ENCODE data around the gene ELP1.
A peak's percentile ranks its signal among the peaks of the same experiment; 100 is the strongest.

Gene ELP1

DNA sequence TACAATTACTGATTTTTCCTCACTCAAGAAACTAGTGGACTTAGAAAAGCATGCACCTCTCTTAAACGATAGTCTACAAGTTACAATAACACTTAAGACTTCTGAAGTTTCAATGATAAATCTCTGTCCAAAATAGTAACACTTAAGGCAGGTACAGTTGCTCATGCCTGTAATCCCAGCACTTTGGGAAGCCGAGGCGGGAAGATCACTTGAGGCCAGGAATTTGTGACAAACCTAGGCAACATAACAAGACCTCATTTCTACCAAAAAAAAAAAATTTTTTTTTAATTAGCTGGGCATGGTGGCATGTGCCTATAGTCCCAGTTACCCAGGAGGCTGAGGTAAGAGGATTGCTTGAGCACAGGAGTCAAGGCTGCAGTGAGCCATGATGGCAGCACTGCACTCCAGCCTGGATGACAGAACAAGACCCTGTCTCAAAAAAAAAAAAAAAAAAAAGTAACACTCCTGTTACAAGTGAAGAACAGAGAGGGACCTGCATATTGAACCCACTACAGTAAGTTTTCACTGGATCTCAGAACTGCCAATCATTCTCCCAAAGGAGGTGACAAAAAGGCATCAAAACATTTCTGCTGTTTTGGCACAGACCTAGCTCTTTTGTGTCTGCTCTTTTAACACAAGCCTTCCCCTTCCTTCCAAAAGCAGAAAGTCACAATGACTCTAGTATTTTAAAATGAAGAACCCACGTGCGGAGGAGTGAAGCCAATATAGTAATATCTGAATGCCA lies 3.8 kb upstream of the ELP1 start:
- ChIA-PET CTCF (no interaction called here), POLR2A (no interaction called here)
- no peak overlapping the region for H3K4me3 ChIP-seq (ENCODE audit: low read depth, low read length)
- TF ChIP-seq ZNF521 (tag by site-specific recombination; IDR thresholded peaks at IDR 0.05), result no peak
- TF ChIP-seq ZNF174 (tag by site-specific recombination; IDR thresholded peaks at IDR 0.05), result no peak
- no peak for TF ChIP-seq ZNF658 (tag by site-specific recombination; IDR thresholded peaks at IDR 0.05)
- TF ChIP-seq ZNF830 (tag by site-specific recombination; IDR thresholded peaks at IDR 0.05; ENCODE audit: low read depth), result no peak
- no peak for TF ChIP-seq ZNF223 (tag by site-specific recombination; IDR thresholded peaks at IDR 0.05)
- TF ChIP-seq, protein P1, sequence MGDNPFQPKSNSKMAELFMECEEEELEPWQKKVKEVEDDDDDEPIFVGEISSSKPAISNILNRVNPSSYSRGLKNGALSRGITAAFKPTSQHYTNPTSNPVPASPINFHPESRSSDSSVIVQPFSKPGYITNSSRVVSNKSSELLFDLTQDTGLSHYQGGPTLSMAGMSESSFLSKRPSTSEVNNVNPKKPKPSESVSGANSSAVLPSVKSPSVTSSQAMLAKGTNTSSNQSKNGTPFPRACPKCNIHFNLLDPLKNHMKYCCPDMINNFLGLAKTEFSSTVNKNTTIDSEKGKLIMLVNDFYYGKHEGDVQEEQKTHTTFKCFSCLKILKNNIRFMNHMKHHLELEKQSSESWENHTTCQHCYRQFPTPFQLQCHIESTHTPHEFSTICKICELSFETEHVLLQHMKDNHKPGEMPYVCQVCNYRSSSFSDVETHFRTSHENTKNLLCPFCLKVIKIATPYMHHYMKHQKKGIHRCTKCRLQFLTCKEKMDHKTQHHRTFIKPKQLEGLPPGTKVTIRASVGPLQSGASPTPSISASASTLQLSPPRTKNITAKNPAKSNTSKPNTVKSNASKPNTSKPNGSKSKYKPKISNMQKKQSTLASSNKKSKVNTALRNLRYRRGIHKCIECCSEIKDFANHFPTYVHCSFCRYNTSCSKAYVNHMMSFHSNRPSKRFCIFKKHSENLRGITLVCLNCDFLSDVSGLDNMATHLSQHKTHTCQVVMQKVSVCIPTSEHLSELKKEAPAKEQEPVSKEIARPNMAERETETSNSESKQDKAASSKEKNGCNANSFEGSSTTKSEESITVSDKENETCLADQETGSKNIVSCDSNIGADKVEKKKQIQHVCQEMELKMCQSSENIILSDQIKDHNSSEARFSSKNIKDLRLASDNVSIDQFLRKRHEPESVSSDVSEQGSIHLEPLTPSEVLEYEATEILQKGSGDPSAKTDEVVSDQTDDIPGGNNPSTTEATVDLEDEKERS (tag by site-specific recombination; IDR thresholded peaks at IDR 0.05), result no peak
- TF ChIP-seq ZNF837 (tag by site-specific recombination; IDR thresholded peaks at IDR 0.05), result no peak
- TF ChIP-seq MZF1 (tag by site-specific recombination; IDR thresholded peaks at IDR 0.05; ENCODE audit: borderline replicate concordance), result no peak
- TF ChIP-seq, protein P2, sequence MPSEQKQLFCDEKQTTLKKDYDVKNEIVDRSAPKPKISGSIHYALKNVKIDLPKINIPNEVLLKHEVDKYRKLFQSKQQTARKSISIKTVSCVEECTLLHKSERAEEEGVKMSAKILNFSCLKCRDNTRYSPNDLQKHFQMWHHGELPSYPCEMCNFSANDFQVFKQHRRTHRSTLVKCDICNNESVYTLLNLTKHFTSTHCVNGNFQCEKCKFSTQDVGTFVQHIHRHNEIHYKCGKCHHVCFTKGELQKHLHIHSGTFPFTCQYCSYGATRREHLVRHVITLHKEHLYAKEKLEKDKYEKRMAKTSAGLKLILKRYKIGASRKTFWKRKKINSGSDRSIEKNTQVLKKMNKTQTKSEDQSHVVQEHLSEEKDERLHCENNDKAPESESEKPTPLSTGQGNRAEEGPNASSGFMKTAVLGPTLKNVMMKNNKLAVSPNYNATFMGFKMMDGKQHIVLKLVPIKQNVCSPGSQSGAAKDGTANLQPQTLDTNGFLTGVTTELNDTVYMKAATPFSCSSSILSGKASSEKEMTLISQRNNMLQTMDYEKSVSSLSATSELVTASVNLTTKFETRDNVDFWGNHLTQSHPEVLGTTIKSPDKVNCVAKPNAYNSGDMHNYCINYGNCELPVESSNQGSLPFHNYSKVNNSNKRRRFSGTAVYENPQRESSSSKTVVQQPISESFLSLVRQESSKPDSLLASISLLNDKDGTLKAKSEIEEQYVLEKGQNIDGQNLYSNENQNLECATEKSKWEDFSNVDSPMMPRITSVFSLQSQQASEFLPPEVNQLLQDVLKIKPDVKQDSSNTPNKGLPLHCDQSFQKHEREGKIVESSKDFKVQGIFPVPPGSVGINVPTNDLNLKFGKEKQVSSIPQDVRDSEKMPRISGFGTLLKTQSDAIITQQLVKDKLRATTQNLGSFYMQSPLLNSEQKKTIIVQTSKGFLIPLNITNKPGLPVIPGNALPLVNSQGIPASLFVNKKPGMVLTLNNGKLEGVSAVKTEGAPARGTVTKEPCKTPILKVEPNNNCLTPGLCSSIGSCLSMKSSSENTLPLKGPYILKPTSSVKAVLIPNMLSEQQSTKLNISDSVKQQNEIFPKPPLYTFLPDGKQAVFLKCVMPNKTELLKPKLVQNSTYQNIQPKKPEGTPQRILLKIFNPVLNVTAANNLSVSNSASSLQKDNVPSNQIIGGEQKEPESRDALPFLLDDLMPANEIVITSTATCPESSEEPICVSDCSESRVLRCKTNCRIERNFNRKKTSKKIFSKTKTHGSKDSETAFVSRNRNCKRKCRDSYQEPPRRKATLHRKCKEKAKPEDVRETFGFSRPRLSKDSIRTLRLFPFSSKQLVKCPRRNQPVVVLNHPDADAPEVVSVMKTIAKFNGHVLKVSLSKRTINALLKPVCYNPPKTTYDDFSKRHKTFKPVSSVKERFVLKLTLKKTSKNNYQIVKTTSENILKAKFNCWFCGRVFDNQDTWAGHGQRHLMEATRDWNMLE (tag by site-specific recombination; conservative IDR thresholded peaks at IDR 0.05; ENCODE audit: low read depth), result no peak
- no peak for TF ChIP-seq ZNF48 (tag by site-specific recombination; IDR thresholded peaks at IDR 0.05)
- peaks cover 0 to 50% of the 10 kb centered on the region in 2 experiments; a peak in 1 of 3 replicates for H3K36me3 ChIP-seq (ENCODE audit: control insufficient read depth in 2 of 2, insufficient read depth in 1 of 2, low read length in 2 of 2)
- H3K9me3 ChIP-seq (ENCODE audit: control insufficient read depth, insufficient read depth, low read depth, low read length), result no peaks in the 10 kb centered on the region
- no peaks in the 10 kb centered on the region for H3K4me1 ChIP-seq (ENCODE audit: control insufficient read depth, insufficient read depth, low read length)
- no peak overlapping the region for H3K27ac ChIP-seq (ENCODE audit: extremely low read depth, low read depth, low read length)

DNA sequence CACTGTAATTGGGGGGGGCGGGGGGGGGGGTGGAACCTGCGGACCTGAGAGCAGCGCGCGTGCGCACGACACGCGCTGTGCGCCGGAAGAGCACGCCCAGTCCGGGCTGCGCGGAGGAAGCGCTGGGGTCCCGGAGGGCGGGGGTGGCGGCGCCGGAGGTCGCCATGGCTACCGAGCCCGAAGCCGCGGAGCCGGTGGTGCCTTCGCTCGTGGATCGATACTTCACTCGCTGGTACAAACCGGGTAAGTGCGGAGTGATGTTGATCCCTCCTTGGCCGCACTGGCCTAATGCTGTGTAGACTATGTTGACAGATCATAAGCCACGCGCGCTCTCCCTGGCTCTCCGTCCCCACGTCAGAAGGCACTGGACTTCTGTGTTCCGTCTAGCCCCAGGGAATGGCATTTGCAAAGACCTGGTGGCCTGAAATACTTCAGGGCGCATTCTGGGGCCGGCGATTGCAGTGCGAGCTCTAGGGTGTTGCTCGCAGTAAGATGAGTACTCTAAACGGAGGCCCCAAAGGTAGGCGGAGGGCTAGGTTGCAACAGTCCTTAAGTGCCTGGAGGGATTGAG lies 484 bp upstream of the ELP1 start, which contains the start of gene ABITRAM:
ABITRAM (plus strand) TSS at position 78 of the 571 bp plus-strand sequence; CDS start at position 165, 87 bp downstream.
- ChIA-PET POLR2A (interaction anchor here (0.5 to 1.2 kb wide), 2 partner anchors 8 to 22 kb away, joined by 3 to 4 read pairs; no protein-coding TSS in a partner anchor), CTCF (interaction anchor here (0.7 kb wide), 1 partner anchor 9 kb away, joined by 4 read pairs; no protein-coding TSS in a partner anchor)
- peaks cover 3 to 41% of the 10 kb centered on the region in 2 experiments; a peak in 2 of 3 replicates for H3K36me3 ChIP-seq (ENCODE audit: control insufficient read depth in 2 of 2, insufficient read depth in 1 of 2, low read length in 2 of 2)
- no peaks in the 10 kb centered on the region for H3K4me1 ChIP-seq (ENCODE audit: control insufficient read depth, insufficient read depth, low read length)
- H3K27ac ChIP-seq (ENCODE audit: extremely low read depth, low read depth, low read length), result peak within 1 kb of the TSS; percentile 71
- peak within 1 kb of the TSS; percentile 76 for H3K4me3 ChIP-seq (ENCODE audit: low read depth, low read length)
- H3K9me3 ChIP-seq (ENCODE audit: control insufficient read depth, insufficient read depth, low read depth, low read length), result no peaks in the 10 kb centered on the region
- peak; percentile 86 for TF ChIP-seq ZNF335 (tag by site-specific recombination; conservative IDR thresholded peaks at IDR 0.05)
- TF ChIP-seq ZEB2 (tag by site-specific recombination; IDR thresholded peaks at IDR 0.05), result peak; percentile 22
- no peak for TF ChIP-seq ZNF302 (tag by site-specific recombination; IDR thresholded peaks at IDR 0.05; ENCODE audit: low read depth)
- TF ChIP-seq, protein P3, sequence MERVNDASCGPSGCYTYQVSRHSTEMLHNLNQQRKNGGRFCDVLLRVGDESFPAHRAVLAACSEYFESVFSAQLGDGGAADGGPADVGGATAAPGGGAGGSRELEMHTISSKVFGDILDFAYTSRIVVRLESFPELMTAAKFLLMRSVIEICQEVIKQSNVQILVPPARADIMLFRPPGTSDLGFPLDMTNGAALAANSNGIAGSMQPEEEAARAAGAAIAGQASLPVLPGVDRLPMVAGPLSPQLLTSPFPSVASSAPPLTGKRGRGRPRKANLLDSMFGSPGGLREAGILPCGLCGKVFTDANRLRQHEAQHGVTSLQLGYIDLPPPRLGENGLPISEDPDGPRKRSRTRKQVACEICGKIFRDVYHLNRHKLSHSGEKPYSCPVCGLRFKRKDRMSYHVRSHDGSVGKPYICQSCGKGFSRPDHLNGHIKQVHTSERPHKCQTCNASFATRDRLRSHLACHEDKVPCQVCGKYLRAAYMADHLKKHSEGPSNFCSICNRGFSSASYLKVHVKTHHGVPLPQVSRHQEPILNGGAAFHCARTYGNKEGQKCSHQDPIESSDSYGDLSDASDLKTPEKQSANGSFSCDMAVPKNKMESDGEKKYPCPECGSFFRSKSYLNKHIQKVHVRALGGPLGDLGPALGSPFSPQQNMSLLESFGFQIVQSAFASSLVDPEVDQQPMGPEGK (tag by site-specific recombination; IDR thresholded peaks at IDR 0.05), result peak; percentile 23; the same call in 1 of the 2 replicates
- TF ChIP-seq, protein P4, sequence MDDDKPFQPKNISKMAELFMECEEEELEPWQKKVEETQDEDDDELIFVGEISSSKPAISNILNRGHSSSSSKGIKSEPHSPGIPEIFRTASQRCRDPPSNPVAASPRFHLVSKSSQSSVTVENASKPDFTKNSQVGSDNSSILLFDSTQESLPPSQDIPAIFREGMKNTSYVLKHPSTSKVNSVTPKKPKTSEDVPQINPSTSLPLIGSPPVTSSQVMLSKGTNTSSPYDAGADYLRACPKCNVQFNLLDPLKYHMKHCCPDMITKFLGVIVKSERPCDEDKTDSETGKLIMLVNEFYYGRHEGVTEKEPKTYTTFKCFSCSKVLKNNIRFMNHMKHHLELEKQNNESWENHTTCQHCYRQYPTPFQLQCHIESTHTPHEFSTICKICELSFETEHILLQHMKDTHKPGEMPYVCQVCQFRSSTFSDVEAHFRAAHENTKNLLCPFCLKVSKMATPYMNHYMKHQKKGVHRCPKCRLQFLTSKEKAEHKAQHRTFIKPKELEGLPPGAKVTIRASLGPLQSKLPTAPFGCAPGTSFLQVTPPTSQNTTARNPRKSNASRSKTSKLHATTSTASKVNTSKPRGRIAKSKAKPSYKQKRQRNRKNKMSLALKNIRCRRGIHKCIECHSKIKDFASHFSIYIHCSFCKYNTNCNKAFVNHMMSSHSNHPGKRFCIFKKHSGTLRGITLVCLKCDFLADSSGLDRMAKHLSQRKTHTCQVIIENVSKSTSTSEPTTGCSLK (tag by site-specific recombination; IDR thresholded peaks at IDR 0.05), result no peak
- TF ChIP-seq, protein P5, sequence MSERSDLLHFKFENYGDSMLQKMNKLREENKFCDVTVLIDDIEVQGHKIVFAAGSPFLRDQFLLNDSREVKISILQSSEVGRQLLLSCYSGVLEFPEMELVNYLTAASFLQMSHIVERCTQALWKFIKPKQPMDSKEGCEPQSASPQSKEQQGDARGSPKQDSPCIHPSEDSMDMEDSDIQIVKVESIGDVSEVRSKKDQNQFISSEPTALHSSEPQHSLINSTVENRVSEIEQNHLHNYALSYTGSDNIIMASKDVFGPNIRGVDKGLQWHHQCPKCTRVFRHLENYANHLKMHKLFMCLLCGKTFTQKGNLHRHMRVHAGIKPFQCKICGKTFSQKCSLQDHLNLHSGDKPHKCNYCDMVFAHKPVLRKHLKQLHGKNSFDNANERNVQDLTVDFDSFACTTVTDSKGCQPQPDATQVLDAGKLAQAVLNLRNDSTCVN (tag by site-specific recombination; optimal IDR thresholded peaks at IDR 0.05), result peak; percentile 60
- peak; percentile 68 for TF ChIP-seq ZBTB17 (tag by site-specific recombination; IDR thresholded peaks at IDR 0.05)
- peak; percentile 32; the same call in 1 of the 2 replicates for TF ChIP-seq ZNF341 (tag by site-specific recombination; IDR thresholded peaks at IDR 0.05; ENCODE audit: low read depth)

Measured in HEK293 (cell line).